PC-3 (cell line): ENCODE measurements around the gene BAG3.

Experiments used
- CTCF ChIP-seq: fragments of 300-600 bp; sonication (generic); conservative IDR thresholded peaks from 2 replicates; pipeline ENCODE4 v1.5.1; 2017; ENCODE audit warnings: antibody characterized with exemption, low read depth, mild to moderate bottlenecking, low read length
- EZH2 ChIP-seq: fragments of 300-600 bp; sonication (generic); IDR thresholded peaks from one replicate; pipeline ENCODE4 v1.6.1; 2017; ENCODE audit warnings: antibody characterized with exemption, mild to moderate bottlenecking, low read length; ENCODE audit not compliant: unreplicated experiment

- TF ChIP-seq CTCF (no peak), EZH2 (no peak)
Measured at GRCh38 chr10:119651514-119652360, 557 bp downstream of the BAG3 start.
